ENCODE results near the gene SCMH1.
"Not testable (repeated sequence)": the region's sequence is repeated elsewhere in the genome, so short reads cannot be mapped to it uniquely, and the experiment has no call there.

Gene SCMH1

DNA sequence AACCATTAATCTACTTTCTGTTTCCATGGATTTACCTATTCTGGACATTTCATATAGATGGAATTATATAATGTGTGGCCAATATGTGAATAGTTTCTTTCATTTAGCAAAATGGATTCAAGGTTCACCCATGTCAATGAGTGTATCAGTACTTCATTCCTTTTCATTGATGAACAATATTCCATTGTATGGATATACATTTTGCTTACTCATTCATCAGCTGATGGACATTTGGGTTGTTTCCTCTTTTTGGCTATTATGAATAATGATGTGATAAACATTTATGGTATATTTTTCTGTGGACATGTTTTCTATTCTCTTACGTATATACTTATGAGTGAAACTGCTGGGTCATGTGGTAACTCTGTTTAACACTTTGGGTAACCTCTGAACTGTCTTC, 97.8 kb downstream of the SCMH1 start:
- DNase-seq, result no peak

DNA sequence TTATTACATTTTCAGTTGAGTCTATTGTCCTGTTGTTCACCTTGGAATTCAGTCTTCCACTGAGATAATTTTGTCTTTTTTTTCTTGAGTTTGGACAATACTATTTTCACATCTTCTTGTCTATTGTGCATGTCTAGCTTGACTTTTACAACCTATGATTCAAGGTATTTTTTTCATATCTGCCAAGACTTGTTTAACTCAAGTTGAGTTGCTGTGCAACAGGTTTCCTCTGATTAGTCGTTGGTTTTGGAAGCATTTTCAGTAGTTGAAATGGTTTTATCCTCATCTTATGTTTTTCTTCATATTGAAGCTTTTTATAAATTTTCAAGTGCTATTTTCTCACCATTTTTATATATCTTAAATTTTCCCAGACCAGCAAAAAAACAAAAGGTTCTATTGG, 103.6 kb downstream of the SCMH1 start:
- no peak for DNase-seq

DNA sequence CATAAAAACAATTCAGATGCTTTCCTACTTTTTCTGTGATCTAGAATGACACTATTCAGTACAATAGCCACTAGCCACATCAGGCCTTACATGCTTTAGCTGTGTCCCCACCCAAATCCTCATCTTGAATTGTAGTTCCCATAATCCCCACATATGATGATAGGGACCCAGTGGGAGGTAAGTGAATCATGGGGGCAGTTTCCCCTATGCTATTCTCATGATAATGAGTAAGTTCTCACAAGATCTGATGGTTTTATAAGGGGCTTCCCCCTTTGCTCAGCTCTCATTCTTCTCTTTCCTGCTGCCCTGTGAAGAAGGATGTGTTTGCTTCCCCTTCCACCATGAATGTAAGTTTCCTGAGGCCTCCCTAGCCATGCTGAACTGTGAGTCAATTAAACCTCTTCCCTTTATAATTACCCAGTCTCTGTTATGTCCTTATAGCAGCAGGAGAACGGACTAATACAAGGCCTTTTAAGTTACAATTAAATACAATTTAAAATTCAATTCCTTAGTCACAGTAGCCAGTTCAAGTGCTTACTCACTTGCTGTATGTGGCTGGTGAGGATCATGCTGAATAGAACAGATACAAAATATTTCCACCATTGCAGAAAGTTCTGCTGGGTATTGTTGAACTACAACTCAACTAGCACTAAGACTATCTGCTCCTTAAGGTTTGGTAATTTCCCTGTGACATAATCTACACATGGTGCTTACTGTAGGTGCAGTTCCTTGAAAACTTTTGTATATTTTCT, 106.7 kb downstream of the SCMH1 start:
- DNase-seq, result no peak

DNA sequence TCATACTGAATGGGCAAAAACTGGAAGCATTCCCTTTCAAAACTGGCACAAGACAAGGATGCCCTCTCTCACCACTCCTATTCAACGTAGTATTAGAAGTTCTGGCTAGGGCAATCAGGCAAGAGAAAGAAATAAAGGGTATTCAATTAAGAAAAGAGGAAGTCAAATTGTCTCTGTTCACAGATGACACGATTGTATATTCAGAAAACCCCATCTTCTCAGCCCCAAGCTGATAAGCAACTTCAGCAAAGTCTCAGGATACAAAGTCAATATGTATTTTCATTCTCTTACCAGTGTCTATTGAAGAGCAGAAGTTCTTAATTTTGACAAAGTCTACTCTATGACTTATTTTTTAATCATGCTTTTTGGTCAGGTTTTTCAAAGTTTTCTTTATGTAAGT, 107.8 kb downstream of the SCMH1 start:
- DNase-seq, result not testable (repeated sequence)

DNA sequence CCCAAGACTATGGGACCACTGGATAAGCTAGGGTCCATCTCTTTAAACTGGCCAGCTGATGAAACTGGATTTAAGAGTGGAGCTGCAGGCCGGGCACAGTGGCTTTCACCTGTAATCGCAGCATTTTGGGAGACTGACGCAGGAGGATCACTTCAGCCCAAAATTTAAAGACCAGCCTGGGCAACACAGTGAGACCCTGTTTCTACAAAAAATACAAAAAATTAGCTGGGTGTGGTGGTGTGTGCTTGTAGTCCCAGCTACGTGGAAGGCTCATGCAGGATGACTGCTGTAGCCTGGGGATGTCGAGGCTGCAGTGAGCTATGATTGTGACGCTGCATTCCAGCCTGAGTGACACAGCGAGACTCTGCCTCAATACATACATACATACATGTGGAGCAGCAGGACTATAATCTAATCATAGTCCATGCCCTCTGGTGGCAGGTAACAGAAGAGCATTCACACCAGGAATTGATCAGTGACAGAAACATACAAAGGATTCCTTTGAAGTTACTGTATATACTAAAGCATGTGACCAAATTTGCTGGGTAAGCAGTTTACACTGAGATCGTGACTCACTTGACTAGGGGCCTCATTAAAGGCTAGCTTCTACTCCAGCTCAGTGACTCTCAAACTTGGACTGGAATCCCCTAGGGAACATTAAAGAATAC, 119.1 kb downstream of the SCMH1 start:
- peak; percentile 59 for DNase-seq

DNA sequence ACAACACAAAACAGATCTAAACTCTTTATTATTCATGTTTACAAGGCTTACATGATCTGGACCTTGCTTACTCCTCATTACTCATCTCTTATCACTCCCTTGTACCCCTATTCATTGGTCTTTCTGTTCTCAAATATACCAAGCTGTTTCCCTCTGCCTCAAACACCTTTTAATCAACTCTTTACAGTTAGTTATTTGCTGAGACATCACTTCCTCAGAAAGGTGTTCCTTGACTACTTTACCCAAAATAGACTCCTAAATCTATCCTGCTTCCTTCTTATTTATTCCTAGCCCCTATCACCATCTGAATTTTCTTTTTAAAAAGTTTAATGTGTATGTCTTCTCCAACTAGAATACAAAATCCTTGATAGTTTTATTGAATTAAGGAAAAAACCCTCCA, 120.0 kb downstream of the SCMH1 start:
- DNase-seq, result no peak

DNA sequence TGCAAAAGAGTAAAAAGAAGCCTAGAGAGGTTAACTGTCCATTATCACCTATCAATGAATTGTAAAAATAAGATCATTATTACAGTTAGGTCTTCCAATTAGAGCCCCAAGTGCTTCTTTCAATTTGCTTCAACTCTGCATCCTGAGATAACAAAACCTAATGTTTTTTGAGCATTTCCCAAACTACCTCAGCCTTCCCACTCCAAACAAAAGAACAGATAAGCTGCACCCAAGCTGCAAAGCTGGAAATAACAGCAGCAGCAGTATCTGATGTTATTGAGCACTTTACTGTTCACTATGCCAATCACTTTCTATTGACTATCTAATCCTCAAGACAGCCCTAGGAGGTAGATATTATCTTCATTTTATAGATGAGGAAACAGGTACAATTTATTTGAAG, 123.5 kb downstream of the SCMH1 start:
- no peak for DNase-seq

DNA sequence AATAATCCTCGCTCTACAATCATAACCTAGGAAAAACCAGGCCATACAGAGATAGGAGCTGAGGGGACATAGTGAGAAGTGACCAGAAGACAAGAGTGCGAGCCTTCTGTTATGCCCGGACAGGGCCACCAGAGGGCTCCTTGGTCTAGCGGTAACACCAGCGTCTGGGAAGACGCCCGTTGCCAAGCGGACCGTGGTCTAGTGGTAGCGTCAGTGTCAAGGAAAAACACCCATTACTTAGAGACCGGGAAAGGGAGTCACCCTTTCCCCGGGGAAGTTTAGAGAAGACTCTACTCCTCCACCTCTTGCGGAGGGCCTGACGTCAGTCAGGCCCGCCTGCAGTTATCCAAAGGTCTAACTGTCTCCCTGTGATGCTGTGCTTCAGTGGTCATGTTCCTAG, 124.9 kb downstream of the SCMH1 start:
- DNase-seq, result not testable (repeated sequence)

DNA sequence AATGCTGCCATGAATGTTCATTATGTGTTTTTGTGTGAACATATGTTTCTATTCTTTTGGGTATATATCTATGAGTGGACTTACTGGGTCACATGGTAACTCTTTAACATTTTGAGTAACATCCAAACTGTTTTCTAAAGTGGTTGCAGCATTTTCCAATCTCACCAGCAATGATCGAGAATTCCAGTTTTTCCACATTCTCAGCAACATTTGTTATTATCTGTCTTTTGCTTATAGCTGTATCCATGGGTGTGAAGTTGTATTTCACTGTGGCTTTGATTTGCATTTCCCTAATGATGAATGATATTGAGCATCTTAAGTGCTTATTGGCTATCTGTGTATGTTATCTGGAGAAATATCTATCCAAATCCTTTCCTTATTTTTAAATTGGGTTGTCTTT, 131.4 kb downstream of the SCMH1 start:
- no peak for DNase-seq

DNA sequence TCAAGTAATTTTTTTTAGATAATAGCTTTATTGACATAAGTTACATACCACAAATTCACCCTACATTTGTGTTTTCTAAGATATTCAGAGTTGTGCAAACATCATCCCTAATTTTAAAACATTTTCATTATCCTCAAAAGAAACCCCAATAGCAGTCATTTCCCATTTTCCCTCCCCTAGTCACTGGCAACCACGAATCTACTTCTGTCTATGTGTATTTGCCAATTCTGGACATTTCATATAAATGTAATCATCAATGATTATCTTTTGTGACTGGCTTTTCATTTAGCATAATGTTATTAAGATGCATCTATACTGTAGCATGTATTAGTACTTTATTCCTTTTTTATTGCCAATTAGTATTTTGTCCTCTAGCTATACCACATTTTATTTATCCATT, 131.8 kb downstream of the SCMH1 start:
- no peak for DNase-seq

DNA sequence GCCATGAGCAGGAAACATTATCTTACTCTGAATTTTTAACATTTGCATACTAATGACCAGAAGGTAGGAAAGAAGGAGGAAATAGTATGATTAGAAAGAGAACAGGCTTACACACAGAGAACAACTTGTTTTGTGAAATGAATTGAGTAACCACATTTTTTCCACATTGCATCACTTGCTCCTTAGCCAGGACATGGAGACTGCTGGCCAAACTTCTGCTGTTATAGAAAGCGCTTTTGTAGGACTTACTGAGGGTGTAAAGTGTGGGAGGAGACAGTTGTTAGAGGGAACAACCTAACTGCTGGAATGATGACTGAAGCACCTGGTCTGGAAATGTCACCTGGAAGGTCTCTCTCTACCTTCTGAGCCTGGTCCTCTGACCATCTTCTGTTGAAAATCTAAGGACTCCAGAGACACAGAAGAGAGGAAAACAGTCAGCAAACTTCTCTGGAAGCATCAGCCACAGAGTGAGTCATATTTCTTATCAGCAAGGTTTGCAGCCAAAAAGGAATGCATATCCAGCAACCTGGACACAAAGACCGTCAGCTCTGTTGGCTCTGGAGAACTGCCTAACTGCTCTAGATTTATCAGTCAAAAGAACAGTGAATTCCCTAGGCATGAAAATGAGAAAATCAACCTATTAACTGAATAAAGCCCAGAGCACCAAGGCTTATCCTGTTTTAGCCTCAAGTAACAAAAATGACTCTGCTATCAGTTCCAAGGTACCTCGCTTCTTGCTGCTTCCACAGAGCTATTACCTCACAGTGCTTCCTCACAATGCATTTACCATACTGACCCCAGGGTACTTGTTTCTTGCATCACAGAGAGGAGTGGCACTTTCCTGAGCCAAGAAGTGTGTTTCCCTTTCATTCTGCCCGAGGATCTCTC, 132.6 kb downstream of the SCMH1 start:
- no peak for DNase-seq

DNA sequence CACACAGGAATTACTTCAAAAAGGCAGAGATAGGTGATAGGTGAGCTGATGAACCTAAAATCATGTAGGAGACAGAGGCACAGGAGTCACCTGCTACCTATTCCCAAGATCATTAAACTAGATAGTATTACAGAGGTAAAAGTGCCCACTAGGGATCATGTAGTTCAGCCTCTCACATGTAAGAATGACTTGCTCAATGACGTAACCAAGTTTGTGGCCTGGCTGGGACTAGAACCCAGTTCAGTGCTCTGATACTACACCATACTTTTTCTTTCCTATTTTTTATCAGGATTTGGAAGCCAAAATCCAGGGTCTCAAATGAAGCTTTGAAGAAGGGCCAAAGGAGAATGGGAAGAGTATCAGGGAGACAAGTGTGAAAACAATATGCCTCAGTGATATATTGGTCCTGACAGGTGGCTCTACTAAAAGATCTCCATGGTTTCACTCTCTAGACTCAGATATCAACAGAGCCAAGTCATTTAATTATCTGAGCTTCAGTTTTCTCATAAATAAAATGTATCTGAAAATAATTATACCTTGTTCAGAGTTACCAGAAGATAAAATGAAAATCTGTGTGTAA, 133.3 kb downstream of the SCMH1 start:
- no peak for DNase-seq

DNA sequence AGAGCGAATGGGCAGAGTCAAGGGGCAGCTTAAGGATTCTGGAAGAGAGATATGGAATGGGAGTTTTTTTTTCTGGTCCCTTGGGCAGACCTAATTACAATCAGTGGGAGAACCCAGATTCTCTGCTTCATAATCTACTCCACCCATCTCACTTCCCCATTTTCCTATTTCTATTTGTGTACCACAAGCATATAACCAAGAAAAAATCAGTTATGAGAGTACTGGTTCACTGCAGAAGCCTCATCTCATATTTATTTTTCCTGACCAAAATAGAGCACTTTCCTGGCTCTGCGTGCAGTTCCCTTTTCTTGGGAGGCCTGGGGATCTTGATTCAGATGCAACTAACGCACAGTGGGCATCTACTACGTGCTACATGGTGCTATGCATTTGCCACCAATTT, 138.3 kb downstream of the SCMH1 start:
- no peak for DNase-seq

DNA sequence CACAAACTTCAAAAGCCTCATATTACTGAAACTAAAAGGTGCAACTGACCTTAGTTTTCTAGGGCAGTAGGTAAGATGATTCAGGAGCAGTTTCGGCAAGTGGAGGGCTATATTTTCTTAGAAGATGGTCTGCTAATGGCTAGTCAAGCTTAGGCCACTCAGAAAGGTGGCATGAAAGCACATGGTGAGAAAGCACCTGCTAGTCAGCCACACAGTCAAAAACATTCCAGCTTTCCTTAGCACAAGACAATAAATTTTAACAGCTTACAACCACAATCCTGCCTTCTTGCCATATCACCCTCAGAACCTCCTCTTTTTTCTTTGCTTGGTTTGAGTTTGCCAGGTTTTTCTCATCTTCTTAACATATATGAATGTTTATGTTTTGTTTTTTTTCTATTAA, 139.5 kb downstream of the SCMH1 start:
- no peak for DNase-seq

DNA sequence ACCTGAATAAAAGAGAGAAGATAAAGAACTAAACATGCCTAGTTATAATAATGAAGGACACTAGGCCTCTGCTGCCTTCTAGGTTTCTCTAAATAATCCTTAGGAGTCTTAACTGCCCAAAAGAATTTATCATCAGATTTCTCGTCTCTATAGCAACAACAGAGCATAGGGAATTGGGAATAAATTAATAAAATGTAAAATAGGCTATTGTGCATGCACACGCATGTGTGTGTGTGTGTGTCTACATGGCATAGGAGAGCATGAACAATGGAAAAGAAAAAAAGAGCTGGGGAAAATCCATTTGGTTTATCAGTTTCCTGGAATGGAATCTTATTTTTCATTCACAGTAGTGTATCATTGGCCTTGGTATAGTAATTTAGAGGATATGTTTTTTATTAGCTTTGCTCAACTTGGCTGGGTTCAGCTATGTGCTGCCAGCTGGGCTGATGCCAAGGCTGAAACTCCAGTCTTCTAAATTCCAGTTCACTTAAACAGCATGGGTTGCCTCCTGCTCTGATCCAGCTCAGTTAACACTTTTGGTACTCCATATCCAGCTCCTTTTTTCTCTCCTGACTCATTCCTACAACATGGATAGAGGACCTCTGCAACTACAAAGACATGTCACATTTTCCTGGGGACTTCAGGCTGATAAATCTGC, 140.0 kb downstream of the SCMH1 start:
- DNase-seq, result no peak

DNA sequence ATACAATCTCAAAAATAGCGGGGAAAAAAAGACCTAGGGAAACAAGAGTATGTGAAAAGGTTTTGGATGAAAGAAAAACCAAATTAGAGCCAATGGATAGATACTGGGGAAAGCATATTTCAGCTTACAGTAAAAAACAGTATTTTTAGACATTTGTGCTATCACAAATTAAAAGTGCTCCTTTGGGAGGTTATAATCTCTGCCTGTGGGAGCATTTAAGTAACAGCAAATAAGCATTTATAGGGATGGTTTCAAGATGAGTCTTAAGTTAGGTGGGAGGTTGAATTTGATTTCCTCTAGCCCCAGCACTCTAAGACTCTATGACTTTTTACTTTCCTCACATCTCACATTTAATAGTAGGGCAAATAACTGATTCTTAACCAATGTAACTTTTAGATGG, 141.0 kb downstream of the SCMH1 start:
- no peak for DNase-seq

DNA sequence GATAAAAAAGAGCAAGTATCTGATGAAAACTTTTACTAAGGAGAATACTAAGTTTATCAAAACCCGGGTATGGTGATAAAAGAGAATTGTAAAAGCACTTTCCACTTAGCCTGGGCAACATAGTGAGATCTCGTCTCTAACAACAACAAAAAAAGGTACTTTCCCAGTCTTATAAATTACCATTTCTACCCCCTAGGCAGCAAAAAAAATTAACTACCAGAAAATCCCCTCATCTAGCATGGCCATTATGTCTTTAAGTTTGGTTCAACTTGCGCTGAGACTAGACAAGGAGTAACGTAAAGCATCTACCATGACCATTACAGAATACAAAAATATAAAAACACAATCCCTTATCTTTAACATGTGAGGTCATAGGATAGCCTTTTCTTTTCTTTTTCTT, 141.9 kb downstream of the SCMH1 start:
- no peak for DNase-seq

DNA sequence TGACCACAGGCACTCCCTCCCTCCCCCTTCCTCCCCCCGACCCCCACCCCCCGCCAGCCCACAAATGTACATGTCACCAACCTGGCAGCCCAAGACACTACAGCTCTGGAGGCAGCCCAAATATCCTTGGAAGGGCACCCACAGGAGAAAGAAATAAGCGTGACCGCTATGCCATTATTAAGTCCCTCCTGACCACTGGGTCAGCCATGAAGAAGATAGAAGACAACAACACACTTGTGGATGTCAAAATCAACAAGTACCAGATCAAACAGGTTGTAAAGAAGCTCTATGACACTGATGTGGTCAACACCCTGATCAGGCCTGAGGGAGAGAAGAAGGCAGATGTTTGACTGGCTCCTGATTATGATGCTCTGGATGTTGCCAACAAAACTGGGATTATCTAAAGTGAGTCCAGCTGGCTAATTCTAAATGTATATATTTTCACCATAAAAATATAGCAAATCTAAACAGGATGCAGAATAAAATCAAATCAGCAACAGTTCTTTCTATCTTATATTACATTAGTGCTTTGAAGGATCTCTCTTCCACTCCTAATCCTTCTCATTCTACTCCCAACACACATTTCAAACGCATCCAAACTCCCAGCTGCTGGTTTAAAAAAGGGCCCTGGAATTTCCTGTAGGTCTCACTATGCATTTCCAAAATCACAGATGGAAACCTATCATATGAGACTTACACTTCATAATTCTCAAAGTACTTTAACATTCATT, 143.2 kb downstream of the SCMH1 start:
- no peak for DNase-seq

DNA sequence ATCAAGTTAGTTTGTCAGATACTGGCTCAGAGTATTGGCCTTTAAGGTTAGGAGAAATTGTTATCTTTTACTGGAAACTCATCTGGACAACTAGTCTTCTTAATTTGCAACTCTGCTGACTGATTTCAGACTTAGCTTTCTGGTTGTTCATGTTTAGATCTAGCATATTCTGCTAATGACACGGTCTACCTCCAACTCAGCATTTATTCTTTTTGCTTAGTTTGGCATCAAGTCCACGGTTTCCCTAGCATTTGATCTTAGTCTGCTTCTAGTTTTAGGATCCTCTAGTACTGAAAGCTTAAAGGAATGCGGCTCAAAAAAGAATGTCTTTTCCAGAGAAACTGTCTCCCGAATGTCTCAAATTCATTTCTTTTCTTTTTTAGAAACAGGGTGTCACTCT, 145.0 kb downstream of the SCMH1 start:
- DNase-seq, result no peak

DNA sequence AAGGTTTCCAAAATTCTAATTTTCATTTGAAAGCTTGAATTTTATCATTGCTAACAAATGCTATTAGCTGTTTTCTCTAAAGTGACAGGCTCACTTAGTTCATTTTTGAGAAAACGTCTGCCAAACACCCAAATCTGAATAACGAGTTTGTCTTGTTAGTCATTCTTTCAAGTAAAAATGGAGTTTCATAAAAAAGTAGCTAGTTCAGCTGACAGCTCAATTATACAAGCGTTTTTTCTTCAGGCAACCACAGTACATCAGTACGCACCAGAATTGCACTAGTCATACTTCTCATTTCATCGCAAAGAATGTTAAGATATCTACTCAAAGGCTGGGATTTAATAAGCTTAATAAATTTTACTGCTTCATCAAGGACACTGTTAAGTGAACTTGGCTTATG, 148.3 kb downstream of the SCMH1 start:
- no peak for DNase-seq

DNA sequence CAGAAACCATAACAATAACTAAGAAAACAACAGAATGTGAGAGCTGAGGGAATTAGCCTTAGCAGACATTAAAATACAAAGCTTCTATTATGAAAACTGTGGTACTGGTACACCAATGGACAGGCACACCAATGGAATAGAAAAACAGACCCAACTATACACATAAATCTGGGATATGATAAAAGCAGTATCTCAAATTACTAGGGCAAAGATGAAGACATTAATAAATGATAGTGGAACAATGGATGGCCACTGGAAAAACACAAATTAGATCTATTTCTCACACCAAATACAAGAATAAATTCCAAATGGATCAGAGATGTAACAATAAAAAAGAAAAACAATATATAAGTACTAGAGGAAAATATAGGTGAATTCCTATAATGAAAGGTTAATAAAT, 155.2 kb downstream of the SCMH1 start:
- no peak for DNase-seq

DNA sequence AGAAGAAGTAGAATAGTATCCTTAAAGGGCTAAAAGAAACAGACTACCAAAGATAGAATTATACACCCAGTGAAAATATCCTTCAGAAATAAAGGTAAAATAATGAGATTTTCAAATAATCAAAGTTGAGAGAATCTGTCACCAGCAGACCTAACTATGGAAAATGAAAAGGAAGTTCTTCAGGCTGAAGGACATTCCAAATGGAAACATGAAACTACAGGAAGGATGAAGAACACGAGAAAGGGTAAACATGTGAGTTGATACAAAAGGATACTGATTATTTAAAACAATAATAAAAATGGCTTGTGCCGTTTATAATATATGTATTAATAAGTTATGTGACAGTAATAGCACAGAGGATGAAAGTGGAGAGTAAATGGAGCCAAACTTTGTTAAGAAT, 163.5 kb downstream of the SCMH1 start:
- no peak for DNase-seq

All from NCI-H510A (cell line).